ENCODE measurements around the gene ANKS1B. TPM values are rescaled to one million over a fixed set of nuclear protein-coding genes. Genes with fewer than 3 reads are reported as not detected.
"Not testable (repeated sequence)": the region's sequence is repeated elsewhere in the genome, so short reads cannot be mapped to it uniquely, and the experiment has no call there.

The ANKS1B gene
- total RNA-seq, 1 donor from 2014 or later: 0.86 TPM

DNA sequence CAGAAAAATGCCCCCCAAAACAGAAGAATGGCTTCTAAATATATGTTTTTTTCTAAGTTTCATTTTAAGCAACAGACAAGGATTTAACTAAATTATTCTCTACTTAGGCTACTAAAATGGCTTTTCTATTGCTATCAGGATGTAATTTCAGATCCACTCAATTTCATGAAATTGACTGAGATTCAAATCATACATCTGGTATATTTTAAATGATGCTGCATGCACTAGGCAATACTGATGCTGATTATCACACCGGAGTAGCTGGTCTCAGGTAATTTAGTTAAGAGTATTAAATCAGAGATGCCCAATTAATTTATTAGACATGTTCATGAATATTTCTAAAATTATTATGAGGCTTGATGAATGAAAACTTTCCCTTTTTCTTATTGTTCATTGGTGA, 1188.0 kb downstream of the ANKS1B start:
- intact Hi-C loops (cut with micrococcal nuclease): no loop called here

- intact Hi-C loops (cut with micrococcal nuclease): no loop called here
These were observed 1191.6 kb downstream of the ANKS1B start for GRCh38 chr12:98793121-98793520.

- intact Hi-C loops (cut with micrococcal nuclease): no loop called here
These were observed 1193.3 kb downstream of the ANKS1B start for GRCh38 chr12:98791406-98791805.

GRCh38 chr12:98788396-98788795, 1196.3 kb downstream of the ANKS1B start:
- intact Hi-C loops (cut with micrococcal nuclease): no loop called here

GRCh38 chr12:98786653-98787052, 1198.1 kb downstream of the ANKS1B start:
- intact Hi-C loops (cut with micrococcal nuclease): no loop called here

GRCh38 chr12:98783420-98783819, 1201.3 kb downstream of the ANKS1B start:
- intact Hi-C loops (cut with micrococcal nuclease): no loop called here

DNA sequence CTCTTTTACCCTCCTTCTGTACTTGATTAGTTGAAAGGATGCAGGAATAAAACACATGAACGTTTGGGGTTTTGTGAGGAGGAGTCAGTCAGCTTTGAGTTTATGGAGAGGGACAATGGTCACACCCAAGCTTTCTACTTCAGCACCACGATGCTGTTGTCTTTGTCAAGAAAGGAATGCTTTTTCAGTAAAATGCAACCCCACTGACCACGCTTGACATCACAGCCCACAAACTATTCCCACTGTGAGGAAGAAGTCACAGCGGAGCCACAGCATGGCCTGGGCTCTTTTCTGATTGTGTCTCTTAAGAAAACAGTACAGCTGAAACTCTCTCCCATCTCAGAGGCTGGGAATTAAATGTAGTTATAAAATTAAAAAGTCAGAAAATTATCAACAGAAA, 1204.5 kb downstream of the ANKS1B start:
- intact Hi-C loops (cut with micrococcal nuclease): no loop called here

GRCh38 chr12:98772818-98773217, 1211.9 kb downstream of the ANKS1B start:
- intact Hi-C loops (cut with micrococcal nuclease): no loop called here

DNA sequence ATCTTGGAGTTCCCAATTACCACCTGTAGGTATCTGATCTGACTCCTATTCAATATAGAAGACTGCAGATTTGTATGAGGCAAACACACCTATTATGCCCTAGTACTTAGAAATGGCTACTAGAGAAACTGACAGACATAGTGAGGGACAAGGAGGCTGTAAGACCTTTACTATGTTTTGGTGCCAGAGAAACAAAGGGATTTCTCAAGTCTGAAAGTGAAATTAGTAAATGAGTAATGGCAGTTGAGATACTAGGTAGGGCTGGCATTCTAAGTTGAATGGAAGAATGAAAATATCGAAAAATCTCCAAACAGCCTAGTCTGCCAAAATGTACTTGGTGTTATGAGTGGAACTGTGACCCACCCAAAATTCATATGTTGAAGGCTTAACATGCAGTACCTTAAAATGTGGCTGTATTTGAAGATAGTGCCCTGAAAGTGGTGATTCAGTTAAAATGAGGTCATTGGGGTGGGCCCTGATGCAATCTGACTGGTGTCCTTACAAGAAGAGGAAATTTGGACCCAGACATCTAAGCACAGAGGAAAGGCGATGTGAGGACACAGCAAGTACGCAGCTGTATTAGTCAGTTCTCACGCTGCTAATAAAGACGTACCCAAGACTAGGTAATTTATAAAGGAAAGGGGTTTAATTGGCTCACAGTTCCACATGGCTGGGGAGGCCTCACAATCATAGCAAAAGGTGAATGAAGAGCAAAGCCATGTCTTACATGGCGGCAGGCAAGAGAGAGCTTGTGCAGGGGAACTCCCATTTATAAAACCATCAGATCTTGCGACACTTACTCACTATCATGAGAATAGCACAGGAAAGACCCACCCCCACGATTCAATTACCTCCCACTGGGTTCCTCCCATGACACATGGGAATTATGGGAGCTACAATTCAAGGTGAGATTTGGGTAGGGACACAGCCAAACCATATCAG, 1212.7 kb downstream of the ANKS1B start:
- intact Hi-C loops (cut with micrococcal nuclease): no loop called here

- intact Hi-C loops (cut with micrococcal nuclease): no loop called here
These were observed 1214.5 kb downstream of the ANKS1B start for GRCh38 chr12:98770230-98770629.

DNA sequence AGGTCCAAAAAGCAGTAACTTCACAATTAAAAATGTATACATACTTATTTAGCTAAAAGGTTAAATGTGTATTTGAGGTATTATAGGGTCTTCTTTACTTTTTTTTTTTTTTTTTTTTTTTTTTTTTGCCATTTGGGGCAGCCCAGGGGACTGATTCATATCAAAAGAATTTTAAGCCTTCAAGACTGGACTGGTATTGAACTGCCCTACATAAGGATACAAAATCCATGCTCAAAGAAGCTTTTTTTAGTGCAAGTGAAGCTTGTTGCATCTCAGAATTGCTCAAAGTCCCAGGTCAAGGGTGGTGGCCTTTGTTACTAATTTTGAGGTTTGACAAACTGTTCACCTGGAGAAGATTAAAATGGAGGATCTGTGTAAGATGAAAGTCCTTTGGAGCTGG, 1215.7 kb downstream of the ANKS1B start:
- intact Hi-C loops (cut with micrococcal nuclease): no loop called here

DNA sequence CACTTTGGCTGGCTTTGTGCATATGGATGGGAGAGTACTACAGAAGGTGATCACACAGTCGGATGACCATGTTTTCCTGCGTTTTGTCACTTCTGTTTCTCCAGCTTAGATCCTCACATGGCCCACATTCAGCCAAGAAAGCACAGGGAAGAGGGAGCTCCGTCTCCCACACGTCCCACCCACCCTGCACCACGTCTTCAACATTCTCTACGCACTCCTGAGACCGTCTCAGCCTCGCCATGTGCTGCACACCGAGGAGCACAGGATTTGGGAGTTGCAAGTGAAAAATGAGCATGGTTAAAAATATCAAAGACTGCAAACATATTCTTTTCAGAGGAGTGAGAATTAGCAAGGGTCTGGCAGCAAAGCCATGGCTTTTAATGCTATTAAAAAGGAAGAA, 1217.5 kb downstream of the ANKS1B start:
- intact Hi-C loops (cut with micrococcal nuclease): no loop called here

GRCh38 chr12:98763656-98764055, 1221.1 kb downstream of the ANKS1B start:
- intact Hi-C loops (cut with micrococcal nuclease): no loop called here

- intact Hi-C loops (cut with micrococcal nuclease): no loop called here
These were observed 1226.4 kb downstream of the ANKS1B start for GRCh38 chr12:98758331-98758730.

- intact Hi-C loops (cut with micrococcal nuclease): no loop called here
These were observed 1227.3 kb downstream of the ANKS1B start for GRCh38 chr12:98757455-98757854.

DNA sequence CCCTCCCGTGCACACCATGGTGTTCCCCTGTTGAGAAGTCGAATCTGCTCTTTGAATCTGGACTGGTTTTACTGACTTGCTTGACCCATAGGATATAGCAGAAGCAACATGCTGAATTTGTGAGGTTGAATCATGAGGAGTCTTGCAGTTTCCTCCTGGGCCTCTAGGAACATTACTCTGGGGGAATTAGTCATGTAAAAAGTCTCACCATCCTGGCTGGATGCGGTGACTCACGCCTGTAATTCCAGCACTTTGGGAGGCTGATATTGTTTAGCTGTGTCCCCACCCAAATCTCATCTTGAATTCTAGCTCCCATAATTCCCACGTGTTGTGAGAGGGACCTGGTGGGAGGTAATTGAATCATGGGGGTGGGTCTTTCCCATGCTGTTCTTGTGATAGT, 1228.9 kb downstream of the ANKS1B start:
- intact Hi-C loops (cut with micrococcal nuclease): not testable (repeated sequence)

DNA sequence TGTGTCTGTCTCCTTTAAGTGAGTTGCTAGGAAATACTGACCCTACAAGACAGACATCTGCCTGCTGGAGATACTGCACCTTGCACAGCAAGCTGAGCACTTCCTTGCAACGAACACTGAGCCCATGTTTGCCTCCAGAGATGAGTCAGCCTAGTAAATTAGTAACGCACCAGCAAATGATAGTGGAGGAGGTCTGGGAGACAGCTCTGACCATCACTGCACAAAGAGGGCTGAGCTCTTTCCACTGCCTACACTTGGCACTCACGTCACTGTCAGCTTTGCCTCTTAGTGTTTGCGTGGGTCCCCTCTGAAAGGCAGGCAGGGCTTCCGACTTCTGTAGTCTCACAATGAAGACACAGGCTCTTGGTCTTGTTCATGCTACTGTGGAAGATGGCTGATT, 1230.6 kb downstream of the ANKS1B start:
- intact Hi-C loops (cut with micrococcal nuclease): no loop called here

DNA sequence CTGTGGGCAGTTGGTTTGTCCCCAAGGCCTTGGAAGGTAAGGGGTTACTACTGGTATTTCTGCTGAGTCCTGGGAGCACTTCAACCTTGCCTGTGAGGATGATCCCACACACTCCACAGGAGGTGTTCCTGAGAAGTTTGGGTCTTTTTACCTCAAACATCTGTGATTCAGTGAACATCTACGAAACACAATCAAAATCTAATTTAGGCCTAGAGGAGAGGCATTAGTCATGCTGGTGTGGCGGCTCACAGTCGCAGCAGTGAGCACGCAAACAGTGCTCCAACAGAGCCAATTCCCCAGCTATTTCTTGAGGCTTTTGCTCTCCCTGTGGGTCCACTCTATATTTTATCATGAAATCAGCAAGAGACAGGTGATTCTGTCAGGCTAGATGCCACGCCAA, 1232.0 kb downstream of the ANKS1B start:
- intact Hi-C loops (cut with micrococcal nuclease): no loop called here

GRCh38 chr12:98751580-98752115, 1233.1 kb downstream of the ANKS1B start:
- intact Hi-C loops (cut with micrococcal nuclease): no loop called here

DNA sequence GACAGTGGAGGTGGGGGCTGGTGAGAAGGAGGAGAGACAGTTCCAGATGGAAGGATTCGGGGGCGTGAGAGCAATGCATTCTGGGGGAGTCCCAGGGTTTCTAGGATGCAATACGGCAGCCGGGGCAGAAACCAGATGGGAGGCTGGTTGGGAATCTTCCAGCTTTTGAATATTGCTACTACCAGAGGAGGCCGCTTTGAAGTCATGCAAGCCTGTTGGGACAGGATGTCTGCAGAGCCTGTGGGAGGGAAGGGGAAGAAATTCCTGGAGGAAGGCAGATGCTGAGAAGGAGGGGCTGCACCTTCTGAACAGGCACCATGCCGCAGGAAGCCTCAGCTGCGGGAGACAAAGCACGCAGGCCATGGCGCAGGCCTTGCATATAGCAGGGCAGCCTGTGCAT, 1234.2 kb downstream of the ANKS1B start:
- intact Hi-C loops (cut with micrococcal nuclease): no loop called here

GRCh38 chr12:98748463-98748862, 1236.3 kb downstream of the ANKS1B start:
- intact Hi-C loops (cut with micrococcal nuclease): no loop called here

DNA sequence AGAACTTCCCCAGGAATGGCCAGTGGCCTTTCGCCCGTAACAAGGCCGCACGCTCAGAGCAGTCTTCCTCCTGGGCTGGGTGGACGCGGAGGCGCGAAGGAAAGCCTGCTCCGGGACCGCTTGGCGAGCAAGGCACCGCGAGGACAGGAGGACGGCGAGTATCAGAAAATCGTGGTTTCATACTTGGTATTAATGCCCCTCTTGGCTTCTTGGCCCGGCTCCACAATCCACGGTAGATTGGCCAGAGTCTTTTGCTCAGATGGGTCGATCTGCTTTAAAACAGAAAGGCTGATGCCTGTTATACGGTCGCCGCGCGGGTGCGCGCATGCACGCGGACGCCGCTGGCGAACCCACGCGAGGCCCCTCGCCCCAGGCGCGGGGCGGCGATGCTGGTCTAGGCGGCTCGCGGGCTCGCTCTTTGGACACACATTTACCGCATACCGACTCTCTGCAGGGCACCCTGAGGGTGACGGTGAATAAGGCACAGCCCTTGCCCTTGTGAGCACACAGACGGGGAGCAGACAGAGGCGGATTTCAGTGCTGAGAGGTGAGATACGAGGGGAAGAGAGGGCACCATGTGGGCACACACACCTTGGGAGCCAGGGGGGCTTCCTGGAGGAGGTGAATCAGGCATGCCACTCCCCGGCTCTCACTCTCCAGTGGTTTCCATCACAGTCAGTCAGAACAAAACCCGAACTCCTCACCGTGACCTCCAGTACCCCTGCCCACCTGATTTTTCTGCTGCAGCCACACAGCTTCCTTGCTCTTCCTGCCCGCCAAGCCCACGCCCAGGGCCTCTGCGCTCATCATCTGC, 1239.0 kb downstream of the ANKS1B start:
- intact Hi-C loops (cut with micrococcal nuclease): no loop called here

Measured in T-helper 2 cell treated with Interferon-gamma antibody and Interleukin-4, amounts not matched to agents 100 ng/mL and 5 ng/mL, for 36 hours (primary cell).